ENCODE data around the gene PROK1. TPM values are rescaled to one million over a fixed set of nuclear protein-coding genes. Genes with fewer than 3 reads are reported as not detected.
"Not testable (repeated sequence)": the region's sequence is repeated elsewhere in the genome, so short reads cannot be mapped to it uniquely, and the experiment has no call there.

The PROK1 gene
- polyA plus RNA-seq, 1 of the 3 experiments (the other 2 are of a cell fraction): not detected

GRCh38 chr1:110438893-110439292, 12.1 kb upstream of the PROK1 start:
- ChIA-PET POLR2A (no interaction called here), CTCF (interaction anchor here (1.0 to 4.0 kb wide), 7 partner anchors 13 to 236 kb away, joined by 3 to 19 read pairs (median 7); no protein-coding TSS in a partner anchor)
- Histone ChIP-seq H3K27ac (ENCODE audit: low read depth in 2 of 2, low read length in 1 of 2) (no peak overlapping the region), H3K9ac (no peak overlapping the region), H3K27me3 (ENCODE audit: insufficient read depth) (peaks cover 29% of the 10 kb centered on the region; the same call in 1 of the 2 replicates), H3K9me2 (no peaks in the 10 kb centered on the region), H3K79me2 (ENCODE audit: insufficient read depth) (no peaks in the 10 kb centered on the region), H3F3A (replicated peaks; ENCODE audit: insufficient read depth) (no peaks in the 10 kb centered on the region), H3K9me3 (no peaks in the 10 kb centered on the region), H3K4me1 (ENCODE audit: control insufficient read depth in 1 of 2, insufficient read depth in 2 of 2, low read depth in 1 of 2, low read length in 1 of 2) (no peaks in the 10 kb centered on the region; a peak in 1 of 4 replicates), H2AFZ (ENCODE audit: low read depth) (no peak overlapping the region), H4K20me1 (ENCODE audit: insufficient read depth) (no peaks in the 10 kb centered on the region), H3K36me3 (replicated peaks in 1 of 2; ENCODE audit: control insufficient read depth in 1 of 2, insufficient read depth in 2 of 2, low read length in 1 of 2) (no peaks in the 10 kb centered on the region), H3K4me3 (ENCODE audit: low read depth in 2 of 2, low read length in 1 of 2) (no peak overlapping the region), H3K4me2 (no peak overlapping the region)
- WGBS (ENCODE audit: low lambda C conversion rate): 63% methylated on average over 4 of the region's 4 CpGs
- DNase-seq: no peak
- no peak for TF ChIP-seq TEAD4 (IDR thresholded peaks at IDR 0.05; ENCODE audit: borderline replicate concordance, insufficient read depth)
- no peak for TF ChIP-seq NRF1 (IDR thresholded peaks at IDR 0.05; ENCODE audit: low read depth, low read length)
- no peak for TF ChIP-seq MXI1 (IDR thresholded peaks at IDR 0.05; ENCODE audit: low read depth, low read length)
- no peak for TF ChIP-seq FOXM1 (IDR thresholded peaks at IDR 0.05; ENCODE audit: low read depth)
- TF ChIP-seq RXRA (IDR thresholded peaks at IDR 0.05; ENCODE audit: borderline replicate concordance, low read depth): no peak
- no peak for TF ChIP-seq ELF1 (IDR thresholded peaks at IDR 0.05)
- TF ChIP-seq MAX (IDR thresholded peaks at IDR 0.05; ENCODE audit: low read depth): no peak
- TF ChIP-seq IRF3 (IDR thresholded peaks at IDR 0.05; ENCODE audit: low read depth, low read length): no peak
- no peak for TF ChIP-seq FOSL2 (IDR thresholded peaks at IDR 0.05; ENCODE audit: borderline replicate concordance, low read depth)
- TF ChIP-seq EP300 (IDR thresholded peaks at IDR 0.05; ENCODE audit: borderline replicate concordance in 1 of 2, low read depth in 1 of 2, low read length in 1 of 2): no peak
- TF ChIP-seq RAD21 (IDR thresholded peaks at IDR 0.05; ENCODE audit: low read length): no peak
- TF ChIP-seq SIN3A (IDR thresholded peaks at IDR 0.05; ENCODE audit: borderline replicate concordance, low read depth, low read length): no peak
- TF ChIP-seq TCF12 (IDR thresholded peaks at IDR 0.05): no peak
- TF ChIP-seq SMC3 (IDR thresholded peaks at IDR 0.05; ENCODE audit: low read depth, low read length): no peak
- no peak for TF ChIP-seq MEF2A (IDR thresholded peaks at IDR 0.05; ENCODE audit: borderline replicate concordance, low read depth)
- TF ChIP-seq REST (IDR thresholded peaks at IDR 0.05; ENCODE audit: low read depth, low read length): no peak
- no peak for TF ChIP-seq RCOR1 (IDR thresholded peaks at IDR 0.05; ENCODE audit: low read length)
- no peak for TF ChIP-seq NFIC (IDR thresholded peaks at IDR 0.05; ENCODE audit: borderline replicate concordance)
- no peak for TF ChIP-seq POLR2AphosphoS5 (IDR thresholded peaks at IDR 0.05; ENCODE audit: low read depth, low read length)

GRCh38 chr1:110439873-110440272, 11.1 kb upstream of the PROK1 start:
- 80% methylated on average over 3 of the region's 3 CpGs for WGBS (ENCODE audit: low lambda C conversion rate)
- H4K20me1 ChIP-seq (ENCODE audit: insufficient read depth); H3K9me2 ChIP-seq; H3K9me3 ChIP-seq; DNase-seq; H3K27ac ChIP-seq (ENCODE audit: low read depth in 2 of 2, low read length in 1 of 2); H3K4me3 ChIP-seq (ENCODE audit: low read depth in 2 of 2, low read length in 1 of 2); H3K36me3 ChIP-seq (replicated peaks in 1 of 2; ENCODE audit: control insufficient read depth in 1 of 2, insufficient read depth in 2 of 2, low read length in 1 of 2); H3K4me2 ChIP-seq; H3K9ac ChIP-seq; H3F3A ChIP-seq (replicated peaks; ENCODE audit: insufficient read depth); H2AFZ ChIP-seq (ENCODE audit: low read depth); POLR2A ChIA-PET; H3K4me1 ChIP-seq (ENCODE audit: control insufficient read depth in 1 of 2, insufficient read depth in 2 of 2, low read depth in 1 of 2, low read length in 1 of 2); H3K79me2 ChIP-seq (ENCODE audit: insufficient read depth): not testable (repeated sequence)
- CTCF ChIA-PET: interaction anchor here (2.4 to 4.0 kb wide), 3 partner anchors 20 to 56 kb away, joined by 13 to 19 read pairs (median 15); no protein-coding TSS in a partner anchor
- H3K27me3 ChIP-seq (ENCODE audit: insufficient read depth): peaks cover 19% of the 10 kb centered on the region; the same call in 1 of the 2 replicates
